ENCODE measurements around the gene PDE4A. TPM values are rescaled to one million over a fixed set of nuclear protein-coding genes. Genes with fewer than 3 reads are reported as not detected.
A peak's percentile ranks its signal among the peaks of the same experiment; 100 is the strongest.

Gene PDE4A
- total and polyA plus RNA-seq, 2 of the 13 experiments (the other 11 are each of a cell fraction or from before 2014, with no cell fraction given): 1.1 to 4.1 TPM

GRCh38 chr19:10403137-10404021, 17.0 kb upstream of the PDE4A start, which contains the start of gene CDC37 (continued):
- TF ChIP-seq ZNF503 (CRISPR knock-in tag; IDR thresholded peaks at IDR 0.05) (no peak), HNF4G (IDR thresholded peaks at IDR 0.05; ENCODE audit: borderline replicate concordance, low read depth, low read length) (no peak), HNF4G (CRISPR knock-in tag; IDR thresholded peaks at IDR 0.05; ENCODE audit: borderline replicate concordance, low read depth) (no peak), ZNF354B (CRISPR knock-in tag; IDR thresholded peaks at IDR 0.05) (no peak), ARID2 (CRISPR knock-in tag; IDR thresholded peaks at IDR 0.05; ENCODE audit: borderline replicate concordance) (no peak), MIER2 (CRISPR knock-in tag; IDR thresholded peaks at IDR 0.05) (no peak), PHF21A (CRISPR knock-in tag; IDR thresholded peaks at IDR 0.05) (no peak), ZUFSP (CRISPR knock-in tag; IDR thresholded peaks at IDR 0.05; ENCODE audit: borderline replicate concordance) (no peak), ZKSCAN8 (CRISPR knock-in tag; IDR thresholded peaks at IDR 0.05; ENCODE audit: borderline replicate concordance) (peak; percentile 12; the same call in 1 of the 2 replicates), GATA4 (IDR thresholded peaks at IDR 0.05; ENCODE audit: borderline replicate concordance, low read depth) (no peak), ZNF142 (CRISPR knock-in tag; IDR thresholded peaks at IDR 0.05) (no peak), ZNF891 (CRISPR knock-in tag; IDR thresholded peaks at IDR 0.05) (no peak; the same call in 1 of the 2 replicates), ETV6 (CRISPR knock-in tag; conservative IDR thresholded peaks at IDR 0.05) (0 out of 2 replicates have a peak, but pooled peaks have one; percentile 33), PBX2 (CRISPR knock-in tag; IDR thresholded peaks at IDR 0.05) (no peak), ZNF639 (CRISPR knock-in tag; conservative IDR thresholded peaks at IDR 0.05) (0 out of 2 replicates have a peak, but pooled peaks have one; percentile 4), GABPB1 (CRISPR knock-in tag; IDR thresholded peaks at IDR 0.05) (peak; percentile 98)
